ENCODE results near the gene RPP25L. TPM values are rescaled to one million over a fixed set of nuclear protein-coding genes. Genes with fewer than 3 reads are reported as not detected.
"Not testable (repeated sequence)": the region's sequence is repeated elsewhere in the genome, so short reads cannot be mapped to it uniquely, and the experiment has no call there.

RPP25L gene
- total RNA-seq, 1 donor, result 19.2 TPM

- Histone ChIP-seq H3K9me3 (ENCODE audit: low read depth, low read length) (no peaks in the 10 kb centered on the region), H3K27ac (ENCODE audit: low read depth, low read length) (no peak overlapping the region), H3K4me2 (ENCODE audit: insufficient read depth, low read length) (no peak overlapping the region), H3K27me3 (ENCODE audit: insufficient read depth, low read length) (no peaks in the 10 kb centered on the region), H3K36me3 (ENCODE audit: insufficient read depth, low read length) (no peaks in the 10 kb centered on the region), H3K4me3 (ENCODE audit: insufficient read depth, low read length) (no peak overlapping the region), H2AFZ (ENCODE audit: low read length) (no peak overlapping the region), H3K79me2 (ENCODE audit: insufficient read depth, low read length) (peaks cover 8% of the 10 kb centered on the region), H4K20me1 (ENCODE audit: insufficient read depth, low read length) (peaks cover 4% of the 10 kb centered on the region), H3K4me1 (ENCODE audit: insufficient read depth, low read length) (peaks cover 21% of the 10 kb centered on the region)
- TF ChIP-seq CTCF (IDR thresholded peaks at IDR 0.05; ENCODE audit: extremely low read depth, low read depth, low read length), result no peak
- DNase-seq (ENCODE audit: insufficient read length, low spot score, missing footprints), result no peak
Observed at GRCh38 chr9:34642679-34643078, 30.8 kb upstream of the RPP25L start.

GRCh38 chr9:34639322-34639721, 27.4 kb upstream of the RPP25L start:
- H3K4me1 ChIP-seq (ENCODE audit: insufficient read depth, low read length), result peaks cover 21% of the 10 kb centered on the region
- H3K79me2 ChIP-seq (ENCODE audit: insufficient read depth, low read length), result peaks cover 23% of the 10 kb centered on the region
- H3K9me3 ChIP-seq (ENCODE audit: low read depth, low read length), result not testable (repeated sequence)

GRCh38 chr9:34638138-34638445, 26.2 kb upstream of the RPP25L start:
- peak overlapping the region; percentile 95 for H2AFZ ChIP-seq (ENCODE audit: low read length)
- H4K20me1 ChIP-seq (ENCODE audit: insufficient read depth, low read length), result peaks cover 18% of the 10 kb centered on the region
- H3K27ac ChIP-seq (ENCODE audit: low read depth, low read length), result peak overlapping the region; percentile 64
- no peak for TF ChIP-seq CTCF (IDR thresholded peaks at IDR 0.05; ENCODE audit: extremely low read depth, low read depth, low read length)
- peaks cover 23% of the 10 kb centered on the region for H3K79me2 ChIP-seq (ENCODE audit: insufficient read depth, low read length)
- H3K36me3 ChIP-seq (ENCODE audit: insufficient read depth, low read length), result peaks cover 8% of the 10 kb centered on the region
- no peaks in the 10 kb centered on the region for H3K9me3 ChIP-seq (ENCODE audit: low read depth, low read length)
- no peak for DNase-seq (ENCODE audit: insufficient read length, low spot score, missing footprints)
- peak overlapping the region; percentile 87 for H3K4me2 ChIP-seq (ENCODE audit: insufficient read depth, low read length)
- no peaks in the 10 kb centered on the region for H3K27me3 ChIP-seq (ENCODE audit: insufficient read depth, low read length)
- H3K4me1 ChIP-seq (ENCODE audit: insufficient read depth, low read length), result peaks cover 21% of the 10 kb centered on the region
- H3K4me3 ChIP-seq (ENCODE audit: insufficient read depth, low read length), result peak overlapping the region; percentile 89

More at GRCh38 chr9:34639322-34639721, 27.4 kb upstream of the RPP25L start:
- H3K4me2 ChIP-seq (ENCODE audit: insufficient read depth, low read length); H2AFZ ChIP-seq (ENCODE audit: low read length); H3K36me3 ChIP-seq (ENCODE audit: insufficient read depth, low read length); H3K27ac ChIP-seq (ENCODE audit: low read depth, low read length); DNase-seq (ENCODE audit: insufficient read length, low spot score, missing footprints); H3K4me3 ChIP-seq (ENCODE audit: insufficient read depth, low read length); H3K27me3 ChIP-seq (ENCODE audit: insufficient read depth, low read length): not testable (repeated sequence)
- H4K20me1 ChIP-seq (ENCODE audit: insufficient read depth, low read length), result peaks cover 12% of the 10 kb centered on the region

- H2AFZ ChIP-seq (ENCODE audit: low read length), result peak within 1 kb of the TSS; percentile 95
- DNase-seq (ENCODE audit: insufficient read length, low spot score, missing footprints), result peak; percentile 98
- H3K27me3 ChIP-seq (ENCODE audit: insufficient read depth, low read length), result no peaks in the 10 kb centered on the region
- peaks cover 8% of the 10 kb centered on the region for H3K36me3 ChIP-seq (ENCODE audit: insufficient read depth, low read length)
- H4K20me1 ChIP-seq (ENCODE audit: insufficient read depth, low read length), result peaks cover 19% of the 10 kb centered on the region
- H3K79me2 ChIP-seq (ENCODE audit: insufficient read depth, low read length), result peaks cover 23% of the 10 kb centered on the region
- H3K4me1 ChIP-seq (ENCODE audit: insufficient read depth, low read length), result peaks cover 21% of the 10 kb centered on the region
- H3K4me2 ChIP-seq (ENCODE audit: insufficient read depth, low read length), result peak within 1 kb of the TSS; percentile 87
- TF ChIP-seq CTCF (IDR thresholded peaks at IDR 0.05; ENCODE audit: extremely low read depth, low read depth, low read length), result no peak
- no peaks in the 10 kb centered on the region for H3K9me3 ChIP-seq (ENCODE audit: low read depth, low read length)
- peak within 1 kb of the TSS; percentile 64 for H3K27ac ChIP-seq (ENCODE audit: low read depth, low read length)
- H3K4me3 ChIP-seq (ENCODE audit: insufficient read depth, low read length), result peak within 1 kb of the TSS; percentile 89
Observed at GRCh38 chr9:34637356-34638137, 25.6 kb upstream of the RPP25L start, which contains the start of gene SIGMAR1. SIGMAR1 (minus strand) TSS chr9:34637787; CDS start chr9:34637697, 90 bp downstream.
